Measurements from ENCODE around the gene PDE2A.

GRCh38 chr11:72705442-72706365, 31.5 kb upstream of the PDE2A start:
- TF ChIP-seq, protein P1, sequence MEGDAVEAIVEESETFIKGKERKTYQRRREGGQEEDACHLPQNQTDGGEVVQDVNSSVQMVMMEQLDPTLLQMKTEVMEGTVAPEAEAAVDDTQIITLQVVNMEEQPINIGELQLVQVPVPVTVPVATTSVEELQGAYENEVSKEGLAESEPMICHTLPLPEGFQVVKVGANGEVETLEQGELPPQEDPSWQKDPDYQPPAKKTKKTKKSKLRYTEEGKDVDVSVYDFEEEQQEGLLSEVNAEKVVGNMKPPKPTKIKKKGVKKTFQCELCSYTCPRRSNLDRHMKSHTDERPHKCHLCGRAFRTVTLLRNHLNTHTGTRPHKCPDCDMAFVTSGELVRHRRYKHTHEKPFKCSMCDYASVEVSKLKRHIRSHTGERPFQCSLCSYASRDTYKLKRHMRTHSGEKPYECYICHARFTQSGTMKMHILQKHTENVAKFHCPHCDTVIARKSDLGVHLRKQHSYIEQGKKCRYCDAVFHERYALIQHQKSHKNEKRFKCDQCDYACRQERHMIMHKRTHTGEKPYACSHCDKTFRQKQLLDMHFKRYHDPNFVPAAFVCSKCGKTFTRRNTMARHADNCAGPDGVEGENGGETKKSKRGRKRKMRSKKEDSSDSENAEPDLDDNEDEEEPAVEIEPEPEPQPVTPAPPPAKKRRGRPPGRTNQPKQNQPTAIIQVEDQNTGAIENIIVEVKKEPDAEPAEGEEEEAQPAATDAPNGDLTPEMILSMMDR (IDR thresholded peaks at IDR 0.05) = no peak
- TF ChIP-seq POLR2A (IDR thresholded peaks at IDR 0.05) = no peak

Data from lower leg skin (tissue), 3 donors.